ENCODE data around the gene ERFL. TPM values are rescaled to one million over a fixed set of nuclear protein-coding genes. Genes with fewer than 3 reads are reported as not detected.

The ERFL gene
- total RNA-seq, 2 experiments from 2014 or later, result 1.1 to 1.2 TPM

- Mint-ChIP-seq H3K27ac (no peak overlapping the region), H3K4me3 (no peak overlapping the region), H3K4me1 (peaks cover 32% of the 10 kb centered on the region), H3K9me3 (no peaks in the 10 kb centered on the region), H3K36me3 (no peaks in the 10 kb centered on the region), H3K27me3 (no peaks in the 10 kb centered on the region)
- no peak for DNase-seq
Measured at GRCh38 chr19:41935760-41936415, 7.6 kb upstream of the ERFL start.

GRCh38 chr19:41934849-41935374 is 6.7 kb upstream of the ERFL start:
- DNase-seq, result peak; percentile 77
- Mint-ChIP-seq H3K36me3 (peaks cover 2% of the 10 kb centered on the region), H3K4me3 (no peak overlapping the region), H3K9me3 (no peaks in the 10 kb centered on the region), H3K27ac (peak overlapping the region; percentile 65), H3K4me1 (peaks cover 37% of the 10 kb centered on the region), H3K27me3 (no peaks in the 10 kb centered on the region)

DNA sequence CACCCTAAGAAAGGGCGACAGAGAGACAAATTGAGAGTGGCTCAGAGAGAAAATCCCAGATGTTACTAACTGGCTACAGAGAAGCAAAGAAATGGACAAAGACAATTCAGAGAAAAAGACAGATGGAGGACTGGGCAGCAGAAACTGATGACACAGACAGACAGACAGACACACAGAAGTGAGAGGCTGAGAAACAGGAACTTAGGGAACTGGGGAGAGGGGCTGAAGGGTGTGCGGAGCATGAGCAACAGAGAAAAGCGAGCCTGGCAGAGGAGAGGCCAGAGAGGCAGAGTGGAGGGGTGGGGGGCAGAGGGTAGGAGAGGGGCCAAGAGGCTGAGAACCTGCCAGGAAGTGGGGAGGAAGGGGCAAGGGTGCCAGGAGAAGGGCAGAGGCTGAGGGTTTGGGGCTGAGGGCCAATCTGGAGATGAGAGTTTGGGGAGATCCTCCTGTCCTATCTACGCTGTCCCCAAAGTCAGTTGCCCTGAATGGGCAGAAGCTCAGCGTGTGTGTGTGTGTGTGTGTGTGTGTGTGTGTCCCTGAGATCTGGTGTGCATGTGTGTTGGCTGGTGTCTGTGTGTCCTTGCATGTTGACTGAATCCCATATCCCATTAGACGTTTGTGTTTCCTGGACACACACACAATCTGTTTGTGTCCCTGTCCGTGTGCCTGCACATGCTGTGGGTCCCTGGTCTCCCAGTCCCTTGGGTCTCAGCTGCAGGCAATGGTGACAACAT is 5.6 kb upstream of the ERFL start:
- Mint-ChIP-seq H3K27ac (no peak overlapping the region), H3K4me3 (no peak overlapping the region), H3K9me3 (no peaks in the 10 kb centered on the region), H3K36me3 (peaks cover 2% of the 10 kb centered on the region), H3K27me3 (no peaks in the 10 kb centered on the region), H3K4me1 (peaks cover 43% of the 10 kb centered on the region)
- DNase-seq, result no peak

DNA sequence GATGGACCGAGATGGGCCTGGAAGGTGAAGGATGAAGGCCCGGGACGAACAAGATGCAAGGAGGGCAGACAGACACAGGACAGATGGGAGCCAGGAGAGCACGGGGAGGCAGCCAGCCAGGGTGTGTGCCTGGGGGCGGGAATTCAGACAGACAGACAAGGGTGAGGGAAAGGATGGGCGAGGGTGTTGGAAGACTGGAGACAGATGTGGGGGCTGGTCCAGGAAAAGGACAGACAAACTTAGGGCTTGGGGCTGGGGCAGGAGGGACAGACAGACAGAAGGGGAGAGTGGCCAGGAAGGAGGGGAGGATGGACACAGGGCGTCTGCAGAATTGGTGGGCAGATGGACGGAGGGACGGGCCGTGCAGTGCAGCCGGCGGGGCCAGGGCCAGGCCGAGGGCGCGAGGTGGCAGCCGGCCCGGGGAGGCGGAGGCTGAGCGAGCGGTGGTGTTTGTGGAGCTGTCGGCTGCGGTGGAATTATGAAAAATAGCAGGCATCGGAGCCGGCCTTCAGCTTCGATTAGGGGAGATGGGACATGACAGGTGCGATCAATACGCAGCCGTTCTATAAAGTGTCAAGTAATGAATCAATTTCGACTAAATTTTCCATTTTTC is 4.6 kb upstream of the ERFL start:
- Mint-ChIP-seq H3K4me1 (peaks cover 45% of the 10 kb centered on the region), H3K27me3 (no peaks in the 10 kb centered on the region), H3K4me3 (no peak overlapping the region), H3K27ac (no peak overlapping the region), H3K36me3 (peaks cover 2% of the 10 kb centered on the region), H3K9me3 (no peaks in the 10 kb centered on the region)
- DNase-seq, result no peak

GRCh38 chr19:41932259-41932719 is 4.0 kb upstream of the ERFL start:
- Mint-ChIP-seq H3K36me3 (peaks cover 2% of the 10 kb centered on the region), H3K4me1 (peaks cover 45% of the 10 kb centered on the region), H3K4me3 (no peak overlapping the region), H3K9me3 (no peaks in the 10 kb centered on the region), H3K27me3 (no peaks in the 10 kb centered on the region), H3K27ac (no peak overlapping the region)
- no peak for DNase-seq

- no peaks in the 10 kb centered on the region for H3K9me3 Mint-ChIP-seq
- H3K36me3 Mint-ChIP-seq, result peaks cover 2% of the 10 kb centered on the region
- no peak overlapping the region for H3K27ac Mint-ChIP-seq
- no peak for DNase-seq
- H3K4me1 Mint-ChIP-seq, result peaks cover 39% of the 10 kb centered on the region
- no peak overlapping the region for H3K4me3 Mint-ChIP-seq
- no peaks in the 10 kb centered on the region for H3K27me3 Mint-ChIP-seq
Measured at GRCh38 chr19:41930926-41931592, 2.8 kb upstream of the ERFL start.

GRCh38 chr19:41930322-41930722 is 2.1 kb upstream of the ERFL start:
- Mint-ChIP-seq H3K9me3 (no peaks in the 10 kb centered on the region), H3K36me3 (peaks cover 2% of the 10 kb centered on the region), H3K4me3 (no peak overlapping the region), H3K27ac (no peak overlapping the region), H3K4me1 (peaks cover 36% of the 10 kb centered on the region), H3K27me3 (no peaks in the 10 kb centered on the region)
- no peak for DNase-seq

GRCh38 chr19:41929536-41930071 is 1.4 kb upstream of the ERFL start:
- Mint-ChIP-seq H3K9me3 (no peaks in the 10 kb centered on the region), H3K4me1 (peaks cover 30% of the 10 kb centered on the region), H3K4me3 (peak overlapping the region; percentile 68), H3K27me3 (no peaks in the 10 kb centered on the region), H3K36me3 (peaks cover 2% of the 10 kb centered on the region), H3K27ac (no peak overlapping the region)
- no peak for DNase-seq

- Mint-ChIP-seq H3K4me3 (peak overlapping the region; percentile 68), H3K36me3 (peaks cover 2% of the 10 kb centered on the region), H3K4me1 (peaks cover 25% of the 10 kb centered on the region), H3K27ac (peak overlapping the region; percentile 50), H3K9me3 (no peaks in the 10 kb centered on the region), H3K27me3 (no peaks in the 10 kb centered on the region)
- DNase-seq, result no peak
Measured at GRCh38 chr19:41928754-41929535, 696 bp upstream of the ERFL start.

GRCh38 chr19:41927497-41928192 is 604 bp downstream of the ERFL start:
- peaks cover 3% of the 10 kb centered on the region for H3K36me3 Mint-ChIP-seq
- peak overlapping the region; percentile 78 for H3K4me3 Mint-ChIP-seq
- H3K27ac Mint-ChIP-seq, result no peak overlapping the region
- no peaks in the 10 kb centered on the region for H3K27me3 Mint-ChIP-seq
- H3K4me1 Mint-ChIP-seq, result peaks cover 25% of the 10 kb centered on the region
- no peaks in the 10 kb centered on the region for H3K9me3 Mint-ChIP-seq
- DNase-seq, result no peak

DNA sequence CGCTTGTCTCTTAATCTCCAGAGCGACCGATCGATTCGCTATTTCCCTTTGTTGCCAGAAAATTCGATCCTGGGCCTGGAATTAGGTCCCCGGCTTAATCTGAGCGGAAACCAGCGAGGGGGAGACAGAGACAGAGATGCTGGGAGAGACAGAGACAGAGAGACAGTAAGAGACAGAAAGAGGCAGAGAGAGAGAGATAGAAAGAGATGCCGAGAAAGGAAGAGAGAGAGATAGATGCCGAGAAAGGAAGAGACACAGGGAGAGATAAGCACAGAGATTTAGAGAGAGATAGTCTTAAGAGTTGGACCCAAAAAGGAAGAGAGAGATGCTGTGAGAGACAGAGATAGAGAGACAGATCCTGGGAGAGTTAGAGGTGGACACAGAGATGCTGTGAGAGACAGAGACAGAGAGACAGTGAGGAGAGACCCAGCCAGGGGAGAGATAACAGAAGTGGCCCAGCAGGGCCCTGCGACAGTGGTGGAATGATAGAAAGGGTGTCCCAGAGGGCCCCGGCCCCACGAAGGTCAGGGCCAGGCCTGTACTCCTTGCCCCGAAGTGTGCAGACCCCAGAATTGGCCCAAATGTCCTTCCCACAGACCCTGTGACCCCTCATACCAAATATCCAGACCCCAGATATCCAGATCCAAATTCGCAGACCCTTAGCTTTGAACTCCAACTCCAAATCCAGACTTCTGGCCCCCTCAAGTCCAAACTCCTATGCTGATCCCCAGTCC is 1.3 kb downstream of the ERFL start:
- Mint-ChIP-seq H3K27me3 (peaks cover 5% of the 10 kb centered on the region), H3K36me3 (peaks cover 3% of the 10 kb centered on the region), H3K27ac (no peak overlapping the region), H3K4me3 (no peak overlapping the region), H3K4me1 (peaks cover 30% of the 10 kb centered on the region), H3K9me3 (no peaks in the 10 kb centered on the region)
- no peak for DNase-seq

DNA sequence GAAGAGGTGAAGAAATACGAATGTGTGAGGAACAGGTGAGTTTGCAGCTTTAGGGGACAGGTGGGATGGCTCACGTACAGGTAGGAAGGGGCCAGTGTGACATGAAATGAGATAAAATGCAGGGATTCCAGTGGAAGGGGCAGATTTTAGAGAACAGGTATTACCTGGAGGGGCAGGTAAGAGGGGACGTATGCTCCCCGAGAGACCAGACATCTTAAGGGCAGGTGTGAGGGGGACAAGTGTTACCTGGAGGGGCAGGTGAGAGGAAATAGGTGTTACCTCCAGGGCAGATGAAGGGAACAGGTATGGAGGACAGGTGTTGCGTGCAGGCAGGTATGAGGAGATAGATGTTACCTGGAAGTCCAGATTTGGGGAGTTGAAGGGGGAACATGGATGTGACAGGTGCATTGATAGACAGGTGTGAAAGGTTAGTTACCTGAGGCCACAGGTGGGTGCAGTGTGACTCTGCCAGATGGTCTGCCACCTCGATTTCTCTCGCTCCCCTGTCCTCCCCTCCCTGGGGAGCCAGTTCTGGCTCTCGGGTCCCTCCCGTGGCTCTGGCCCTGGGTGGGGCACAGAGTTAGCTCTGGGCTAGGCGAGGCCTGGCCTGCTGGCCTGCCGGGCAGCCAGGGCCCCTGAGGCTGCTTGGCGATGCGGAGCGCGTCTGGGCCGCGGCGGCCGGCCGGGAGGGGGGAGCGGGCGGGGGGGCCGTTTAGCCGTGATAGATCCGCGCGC is 2.1 kb downstream of the ERFL start:
- H3K27ac Mint-ChIP-seq, result no peak overlapping the region
- H3K27me3 Mint-ChIP-seq, result peaks cover 8% of the 10 kb centered on the region
- no peak for DNase-seq
- peaks cover 31% of the 10 kb centered on the region for H3K4me1 Mint-ChIP-seq
- no peak overlapping the region for H3K4me3 Mint-ChIP-seq
- H3K36me3 Mint-ChIP-seq, result peaks cover 3% of the 10 kb centered on the region
- no peaks in the 10 kb centered on the region for H3K9me3 Mint-ChIP-seq

Measured in activated naive CD8-positive, alpha-beta T cell treated with anti-CD3 and anti-CD28 coated beads for 36 hours (primary cell).